Ishikawa (cell line): ENCODE measurements around the gene MYZAP.

Source experiments
- TCF12 ChIP-seq: IDR thresholded peaks from 2 replicates; pipeline ENCODE4 v1.6.1; 2012; ENCODE audit warnings: low read depth
- TF ChIP-seq, protein P1 (sequence below): IDR thresholded peaks from 2 replicates; pipeline ENCODE4 v1.6.1; 2012

DNA sequence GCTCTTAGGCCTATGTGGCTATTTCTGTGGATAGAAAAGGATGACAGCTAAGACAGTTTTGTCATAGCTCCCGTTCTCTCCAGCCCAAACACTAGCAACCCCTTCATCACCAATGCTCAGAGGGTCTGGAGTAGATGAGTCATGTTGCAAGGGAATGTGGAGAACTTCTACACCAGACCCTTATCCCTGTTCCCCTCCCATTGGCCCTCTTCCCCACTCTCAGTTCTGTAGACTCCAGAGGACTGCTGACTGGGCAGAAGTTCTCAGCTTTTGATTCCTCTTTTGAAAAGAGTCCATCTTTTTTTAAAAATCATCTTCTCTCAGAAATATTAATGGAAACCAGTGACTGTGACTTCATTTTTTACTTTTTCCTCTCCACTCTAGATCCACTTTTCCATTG lies 2.4 kb upstream of the MYZAP start:
- no peak for TF ChIP-seq TCF12
- TF ChIP-seq, protein P1, sequence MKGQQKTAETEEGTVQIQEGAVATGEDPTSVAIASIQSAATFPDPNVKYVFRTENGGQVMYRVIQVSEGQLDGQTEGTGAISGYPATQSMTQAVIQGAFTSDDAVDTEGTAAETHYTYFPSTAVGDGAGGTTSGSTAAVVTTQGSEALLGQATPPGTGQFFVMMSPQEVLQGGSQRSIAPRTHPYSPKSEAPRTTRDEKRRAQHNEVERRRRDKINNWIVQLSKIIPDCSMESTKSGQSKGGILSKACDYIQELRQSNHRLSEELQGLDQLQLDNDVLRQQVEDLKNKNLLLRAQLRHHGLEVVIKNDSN: no peak
